HG03520 (cell line): ENCODE data around the gene TSR2.
A peak's percentile ranks its signal among the peaks of the same experiment; 100 is the strongest.

Experiments used
- ATAC-seq: cut with Tn5 transposase; IDR thresholded peaks from one replicate; pipeline ENCODE4 v1.9.1; 2021; ENCODE audit warnings: mild to moderate bottlenecking, moderate library complexity; ENCODE audit not compliant: unreplicated experiment

TSR2 gene

DNA sequence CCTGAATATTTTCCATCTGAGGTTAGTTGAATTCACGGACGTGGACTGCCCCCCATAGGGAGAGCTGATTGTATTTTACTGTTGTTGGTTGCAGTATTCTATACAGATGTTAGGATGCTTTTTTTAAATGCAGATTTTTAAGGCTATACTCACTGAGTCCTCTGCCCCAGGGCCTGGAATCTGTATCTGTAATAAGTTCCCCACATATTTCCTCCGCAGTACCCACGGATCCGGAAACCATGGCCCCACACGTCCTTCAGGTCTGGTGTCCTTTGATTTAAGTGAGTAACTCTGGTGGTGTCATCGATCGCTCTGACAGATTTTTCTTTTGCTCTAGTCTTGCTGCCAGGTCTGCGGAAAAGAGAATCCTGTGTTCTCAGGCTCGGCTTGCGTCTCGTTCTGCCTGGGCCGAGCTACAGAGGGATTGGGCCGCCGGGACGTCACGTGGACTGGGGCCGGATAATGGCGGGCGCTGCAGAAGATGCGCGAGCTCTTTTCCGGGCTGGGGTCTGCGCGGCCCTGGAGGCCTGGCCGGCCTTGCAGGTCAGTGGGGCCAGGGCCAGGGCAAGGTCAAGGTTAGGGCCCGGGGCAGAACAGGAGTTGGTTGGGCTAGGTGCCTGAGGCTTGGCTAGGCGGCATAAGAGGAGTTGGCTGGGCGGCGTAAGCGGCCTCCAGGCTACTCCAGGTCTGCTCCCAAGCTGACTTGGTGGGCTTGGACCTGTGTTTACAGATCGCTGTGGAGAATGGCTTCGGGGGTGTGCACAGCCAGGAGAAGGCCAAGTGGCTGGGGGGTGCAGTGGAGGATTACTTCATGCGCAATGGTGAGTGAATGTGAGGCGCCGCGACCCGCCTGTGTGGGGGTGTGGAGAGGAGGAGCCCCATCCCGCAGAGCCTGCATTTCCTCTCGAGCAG, at the start of gene TSR2:
TSR2 (plus strand) TSS at position 445 of the 912 bp plus-strand sequence; CDS start at position 463, 18 bp downstream.
- ATAC-seq: peak; percentile 98

DNA sequence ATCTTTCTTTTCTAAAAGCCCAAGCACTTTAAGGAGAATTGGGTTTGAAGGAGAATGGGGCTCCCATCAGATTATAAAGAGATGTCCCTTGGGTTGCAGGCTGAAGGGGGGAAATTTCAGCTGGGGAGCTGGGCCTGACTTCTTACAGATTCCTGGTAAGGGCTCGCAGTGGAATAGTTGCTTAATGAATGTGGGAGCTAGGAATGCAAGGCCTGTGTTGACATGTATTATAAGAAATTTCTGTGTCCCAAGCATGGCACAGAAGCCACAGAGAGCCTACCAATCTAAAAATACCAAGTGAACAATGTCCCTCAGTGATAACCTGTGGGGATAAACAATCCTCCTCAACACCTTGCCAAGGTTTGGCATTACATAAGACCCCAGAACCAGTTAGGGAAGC, 43.1 kb upstream of the TSR2 start:
- ATAC-seq: no peak

DNA sequence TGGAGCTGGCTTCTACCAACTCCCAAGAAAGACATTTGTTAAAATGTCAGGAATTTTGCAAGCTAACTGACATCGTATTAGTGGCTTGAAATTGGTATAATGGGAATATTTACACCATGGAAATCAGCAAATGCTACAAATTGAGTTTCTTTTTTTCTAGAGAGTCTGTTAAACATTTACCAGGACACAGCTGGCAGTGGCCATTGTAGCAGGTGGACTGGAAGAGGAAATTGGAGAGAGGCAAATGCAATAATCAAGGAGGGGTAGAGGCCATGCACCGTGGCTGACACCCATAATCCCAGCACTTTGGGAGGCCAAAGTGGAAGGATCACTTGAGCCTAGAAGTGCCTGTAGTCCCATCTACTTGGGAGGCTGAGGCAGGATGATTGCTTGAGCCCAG, 32.9 kb upstream of the TSR2 start:
- no peak for ATAC-seq

- no peak for ATAC-seq
Observed at GRCh38 chrX:54411732-54412131, 28.5 kb upstream of the TSR2 start.

GRCh38 chrX:54413753-54414152, 26.5 kb upstream of the TSR2 start:
- no peak for ATAC-seq

GRCh38 chrX:54415534-54416350, 24.5 kb upstream of the TSR2 start:
- ATAC-seq: no peak

GRCh38 chrX:54416965-54417364, 23.2 kb upstream of the TSR2 start:
- ATAC-seq: no peak

GRCh38 chrX:54419559-54420302, 20.5 kb upstream of the TSR2 start:
- ATAC-seq: no peak

GRCh38 chrX:54422168-54422567, 18.0 kb upstream of the TSR2 start:
- ATAC-seq: no peak

DNA sequence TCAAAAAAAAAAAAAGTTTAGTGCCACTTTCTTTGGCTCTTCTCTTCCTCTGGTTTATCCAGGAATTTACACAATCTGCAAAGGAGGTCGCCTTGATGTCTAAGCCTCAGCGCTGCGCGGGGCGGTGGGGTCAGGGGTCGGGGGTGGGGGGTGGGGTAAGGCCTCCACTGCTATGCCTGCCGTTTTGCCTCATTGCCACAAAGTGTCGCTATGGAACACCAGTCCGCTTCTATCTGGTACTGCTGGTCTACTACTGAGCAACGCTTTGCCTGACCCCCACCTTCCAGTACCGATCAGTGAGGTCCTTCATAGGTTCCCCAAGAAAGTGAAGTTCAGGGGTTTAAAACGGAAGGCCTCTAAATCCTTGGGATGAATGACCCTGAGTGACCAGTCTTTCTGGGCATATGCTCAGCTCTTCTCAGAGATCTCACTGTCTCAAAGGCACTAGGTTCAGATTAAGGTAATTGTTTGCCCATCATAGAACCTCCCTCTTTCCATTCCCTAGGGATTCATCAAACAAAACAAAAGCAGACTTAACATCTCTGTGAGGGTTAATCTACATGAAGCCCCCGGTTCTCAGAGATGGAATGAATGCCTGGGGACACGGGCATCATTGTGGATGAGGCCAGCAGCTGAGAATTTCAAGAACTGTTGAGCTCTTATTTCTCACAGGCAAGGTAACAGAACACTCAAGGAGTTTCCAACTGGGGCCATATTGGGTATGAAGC, 16.9 kb upstream of the TSR2 start:
- ATAC-seq: no peak

DNA sequence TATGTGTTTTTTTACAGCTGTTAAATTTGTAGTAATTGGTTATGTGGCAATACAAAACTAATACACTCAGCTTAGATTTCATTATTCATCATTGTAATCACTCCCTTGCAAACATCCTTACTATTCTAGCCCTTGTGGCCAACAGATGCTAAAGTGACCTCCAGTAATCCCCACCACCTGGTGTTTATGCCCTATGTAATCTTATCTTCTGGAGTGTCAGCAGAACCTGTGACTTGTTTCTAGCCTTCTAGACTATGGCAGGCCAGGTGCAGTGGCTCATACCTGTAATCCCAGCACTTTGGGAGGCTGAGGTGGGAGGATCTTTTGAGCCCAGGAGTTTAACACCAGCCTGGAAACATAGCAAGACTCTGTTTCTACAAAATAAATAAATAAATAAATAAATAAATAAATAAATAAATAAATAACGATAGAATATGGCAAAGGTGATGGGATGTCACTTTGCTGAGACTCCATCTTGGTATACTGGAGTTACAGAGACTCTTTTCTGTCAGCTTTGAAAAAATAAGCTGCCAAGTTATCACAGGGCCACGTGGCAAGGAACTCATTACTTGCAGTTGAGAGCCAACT, 12.3 kb upstream of the TSR2 start:
- ATAC-seq: no peak

DNA sequence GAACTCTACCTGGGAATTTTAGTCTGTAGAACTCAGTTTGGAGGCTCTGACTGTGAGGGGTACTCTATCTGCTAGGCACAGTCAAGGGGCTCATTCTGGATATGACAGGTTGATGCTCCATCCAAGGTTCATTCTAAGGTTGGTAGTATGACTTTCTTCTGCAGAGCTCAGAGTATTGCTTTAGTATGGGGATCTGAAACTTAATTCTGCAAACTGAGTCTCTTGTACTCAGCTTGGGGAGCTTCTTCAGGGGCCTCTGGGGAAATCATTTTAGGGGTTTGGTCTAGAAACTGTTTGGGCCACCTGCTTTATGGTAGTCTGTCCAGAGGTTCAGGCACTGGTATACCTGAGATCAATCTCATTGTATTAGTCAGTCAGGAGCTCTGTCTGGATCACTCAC, 9.7 kb upstream of the TSR2 start:
- peak; percentile 51 for ATAC-seq

- no peak for ATAC-seq
Observed at GRCh38 chrX:54435121-54435520, 5.1 kb upstream of the TSR2 start.

DNA sequence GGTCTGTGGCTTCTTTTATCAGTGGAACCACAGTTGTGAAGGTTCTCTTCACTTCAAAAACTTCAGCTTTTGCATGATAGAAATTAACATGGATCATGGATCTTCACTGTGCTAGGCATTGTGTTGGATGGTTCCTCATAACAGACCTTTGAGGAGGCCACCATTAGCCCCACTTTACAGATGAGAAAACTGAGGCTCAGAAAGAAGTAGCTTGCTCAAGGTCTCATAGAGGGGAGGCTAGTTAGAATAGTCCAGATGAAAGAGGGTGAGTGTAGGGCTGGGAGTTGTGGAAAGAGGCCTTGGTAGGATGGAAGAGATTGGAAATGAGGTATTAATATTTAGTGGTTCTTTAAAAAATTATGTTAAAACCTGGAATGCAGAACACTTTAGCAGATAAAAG, 2.6 kb downstream of the TSR2 start:
- ATAC-seq: no peak

DNA sequence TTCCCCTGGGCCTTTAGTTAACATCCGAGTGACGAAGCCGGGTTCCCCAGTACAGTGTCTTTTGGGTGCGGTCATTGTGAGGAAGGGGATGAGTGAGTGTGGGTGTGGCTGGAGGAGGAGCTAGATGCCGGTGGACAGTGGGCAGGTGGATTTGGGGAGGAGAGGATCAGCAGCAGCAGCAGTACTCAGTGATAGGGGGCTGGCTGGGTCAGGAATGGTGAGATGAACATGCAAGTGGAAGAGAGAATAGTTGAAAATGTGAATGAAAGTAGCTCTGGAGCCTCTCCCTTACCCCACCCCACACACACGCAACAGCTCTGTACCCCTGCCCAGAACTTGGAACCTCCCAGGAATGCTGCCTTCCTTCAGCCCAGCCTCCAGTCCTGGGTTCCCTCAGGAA, 4.5 kb downstream of the TSR2 start:
- ATAC-seq: no peak

DNA sequence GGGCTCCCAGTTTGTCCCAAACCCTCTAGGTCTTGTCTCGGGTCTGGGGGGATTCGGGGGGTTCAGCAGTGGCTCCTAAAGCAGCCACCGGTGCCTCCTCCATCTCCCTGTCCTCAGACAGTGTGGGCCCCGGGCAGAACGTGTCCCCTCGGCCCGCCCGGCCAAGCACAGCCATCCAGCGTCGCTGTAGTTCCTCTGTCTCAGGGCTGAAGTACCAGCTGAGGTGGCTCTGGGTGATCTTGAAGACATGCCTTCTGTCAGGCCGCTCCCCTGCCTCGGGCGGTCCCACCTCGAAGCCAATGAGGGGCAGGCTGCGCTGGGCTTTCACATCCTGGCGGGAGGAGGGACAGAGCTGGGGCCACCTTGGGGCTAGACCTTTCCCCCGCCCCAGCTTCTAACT, 5.9 kb downstream of the TSR2 start:
- no peak for ATAC-seq

GRCh38 chrX:54447461-54447860, 7.3 kb downstream of the TSR2 start:
- ATAC-seq: no peak

- ATAC-seq: no peak
Observed at GRCh38 chrX:54449929-54450328, 9.7 kb downstream of the TSR2 start.

GRCh38 chrX:54452920-54453319, 12.7 kb downstream of the TSR2 start:
- ATAC-seq: no peak

- ATAC-seq: no peak
Observed at GRCh38 chrX:54470054-54470760, 30.0 kb downstream of the TSR2 start.
